Large intestine (tissue), 1 donor: Measurements from ENCODE around the gene ADGRF1. TPM values are rescaled to one million over a fixed set of nuclear protein-coding genes. Genes with fewer than 3 reads are reported as not detected.

Experiments
- polyA plus RNA-seq: library from polyadenylated mRNA; unstranded; fragments of 120-200 nt; gene quantifications from one replicate; pipeline ENCODE4 v1.2.1, GENCODE V29; 2013

ADGRF1 gene
- polyA plus RNA-seq, 1 donor = 1.2 TPM

Other genes starting within 250 kb of the ADGRF1 start
- gene MEP1A, start 248.9 kb downstream of the ADGRF1 start, polyA plus RNA-seq = 649 TPM
- gene ADGRF5, start 120.4 kb downstream of the ADGRF1 start, polyA plus RNA-seq = 8.3 TPM